NCI-H2196 treated with DMSO at 0.1 percent for 48 hours (cell line): Measurements from ENCODE around the gene EMP3.
"Not testable (repeated sequence)": the region's sequence is repeated elsewhere in the genome, so short reads cannot be mapped to it uniquely, and the experiment has no call there.

ENCODE experiments used
- DNase-seq: peaks from one replicate; lab custom pipeline; 2025; ENCODE audit not compliant: unreplicated experiment; lab: John Stamatoyannopoulos, UW

The EMP3 gene, protein sequence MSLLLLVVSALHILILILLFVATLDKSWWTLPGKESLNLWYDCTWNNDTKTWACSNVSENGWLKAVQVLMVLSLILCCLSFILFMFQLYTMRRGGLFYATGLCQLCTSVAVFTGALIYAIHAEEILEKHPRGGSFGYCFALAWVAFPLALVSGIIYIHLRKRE

DNA sequence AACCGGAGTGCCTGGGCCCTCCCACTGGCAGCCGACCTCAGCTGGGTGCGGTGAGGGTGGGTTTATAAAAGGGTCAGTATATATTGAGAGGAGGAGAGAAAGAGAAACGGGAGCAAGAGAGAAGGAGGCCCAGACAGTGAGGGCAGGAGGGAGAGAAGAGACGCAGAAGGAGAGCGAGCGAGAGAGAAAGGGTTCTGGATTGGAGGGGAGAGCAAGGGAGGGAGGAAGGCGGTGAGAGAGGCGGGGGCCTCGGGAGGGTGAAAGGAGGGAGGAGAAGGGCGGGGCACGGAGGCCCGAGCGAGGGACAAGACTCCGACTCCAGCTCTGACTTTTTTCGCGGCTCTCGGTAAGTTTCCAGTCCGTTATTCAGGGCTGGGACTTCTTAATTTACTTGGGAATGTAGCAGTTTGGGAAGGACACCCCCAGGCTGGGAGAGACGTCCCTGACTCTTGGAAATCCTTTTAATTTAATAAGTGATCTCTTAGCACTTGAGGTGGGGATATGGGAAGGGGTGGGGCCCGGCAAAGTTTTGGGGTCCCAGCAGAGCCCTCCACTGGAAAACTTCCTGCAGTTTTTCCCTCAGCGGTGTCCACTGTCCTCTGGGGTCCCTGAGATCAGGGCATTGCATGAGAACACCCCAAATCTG lies at the start of gene EMP3:
TSS of gene EMP3 (plus strand) at position 288 of the 646 bp plus-strand sequence. CDS start 1,293 bp downstream, outside the sequence.
- no peak for DNase-seq

- DNase-seq, result no peak
These were observed 45.6 kb upstream of the EMP3 start for GRCh38 chr19:48279747-48280146.

DNA sequence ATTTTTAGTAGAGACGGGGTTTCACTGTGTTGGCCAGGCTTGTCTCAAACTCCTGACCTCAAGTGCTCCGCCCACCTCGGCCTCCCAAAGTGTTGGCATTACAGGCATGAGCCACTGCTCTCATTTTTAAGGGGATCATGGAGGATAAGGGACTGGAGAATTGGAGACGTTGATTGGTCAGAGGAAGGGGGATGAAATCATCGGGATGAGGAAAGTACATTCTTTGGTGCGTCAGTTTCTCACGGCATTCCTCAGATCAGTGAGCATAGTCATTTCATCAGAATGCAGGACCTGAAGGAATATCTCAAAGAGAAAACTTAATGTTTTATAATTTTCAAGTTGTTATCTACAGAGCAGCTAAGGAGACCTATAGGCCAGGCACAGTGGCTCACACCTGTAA lies 41.4 kb upstream of the EMP3 start:
- no peak for DNase-seq

DNA sequence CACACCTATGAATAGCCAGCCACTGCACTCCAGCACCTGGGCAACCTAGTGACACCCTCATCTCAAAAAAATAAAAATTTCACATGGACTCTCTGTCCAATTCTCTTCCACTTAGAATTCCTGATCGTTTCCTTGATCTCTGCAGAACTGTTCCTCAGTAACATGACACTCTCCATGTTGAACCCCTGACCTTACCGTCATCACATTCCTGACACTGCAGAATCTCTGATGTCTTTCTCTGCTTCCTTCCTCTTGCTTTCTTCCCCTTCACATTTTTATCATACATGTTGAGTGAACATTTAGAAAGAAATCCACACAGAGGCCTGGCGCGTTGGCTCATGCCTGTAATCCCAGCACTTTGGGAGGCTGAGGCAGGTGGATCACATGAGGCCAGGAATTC lies 40.5 kb upstream of the EMP3 start:
- no peak for DNase-seq

DNA sequence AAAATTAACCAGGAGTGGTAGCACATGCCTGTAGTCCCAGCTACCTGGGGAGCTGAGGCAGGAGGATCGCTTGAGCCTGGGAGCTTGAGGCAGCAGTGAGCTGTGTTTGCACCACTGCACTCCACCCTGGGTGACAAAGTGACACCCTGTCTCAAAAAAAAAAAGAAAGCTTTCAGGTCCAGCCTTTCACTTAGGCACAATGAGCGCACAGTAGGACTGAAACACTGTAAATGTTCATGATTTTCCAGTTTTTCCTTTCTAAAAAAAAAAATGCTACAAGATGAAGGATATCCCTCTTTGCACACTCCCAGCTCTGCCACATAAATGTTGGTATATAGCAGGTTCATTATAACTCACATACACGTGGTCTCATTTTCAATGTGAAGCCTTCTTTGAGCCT lies 37.6 kb upstream of the EMP3 start:
- no peak for DNase-seq

DNA sequence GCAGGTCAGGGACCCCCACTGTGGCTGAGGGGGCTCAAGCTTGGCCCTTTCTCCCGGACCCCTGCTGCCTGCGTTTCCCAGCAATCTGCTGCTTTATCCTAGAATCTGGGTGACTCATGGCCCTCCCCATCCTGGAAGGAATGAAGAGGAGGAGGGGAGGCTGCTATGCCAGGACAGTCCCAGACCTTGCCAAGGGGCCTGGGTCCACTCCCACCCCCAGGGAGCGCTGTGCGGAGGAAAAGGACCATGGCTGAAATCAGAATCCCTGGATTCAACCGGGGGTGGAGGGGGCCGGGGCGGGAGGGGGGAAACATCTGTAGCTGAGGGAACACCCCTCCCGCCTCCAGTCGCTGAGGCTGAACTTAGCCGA lies 35.0 kb upstream of the EMP3 start:
- no peak for DNase-seq

DNA sequence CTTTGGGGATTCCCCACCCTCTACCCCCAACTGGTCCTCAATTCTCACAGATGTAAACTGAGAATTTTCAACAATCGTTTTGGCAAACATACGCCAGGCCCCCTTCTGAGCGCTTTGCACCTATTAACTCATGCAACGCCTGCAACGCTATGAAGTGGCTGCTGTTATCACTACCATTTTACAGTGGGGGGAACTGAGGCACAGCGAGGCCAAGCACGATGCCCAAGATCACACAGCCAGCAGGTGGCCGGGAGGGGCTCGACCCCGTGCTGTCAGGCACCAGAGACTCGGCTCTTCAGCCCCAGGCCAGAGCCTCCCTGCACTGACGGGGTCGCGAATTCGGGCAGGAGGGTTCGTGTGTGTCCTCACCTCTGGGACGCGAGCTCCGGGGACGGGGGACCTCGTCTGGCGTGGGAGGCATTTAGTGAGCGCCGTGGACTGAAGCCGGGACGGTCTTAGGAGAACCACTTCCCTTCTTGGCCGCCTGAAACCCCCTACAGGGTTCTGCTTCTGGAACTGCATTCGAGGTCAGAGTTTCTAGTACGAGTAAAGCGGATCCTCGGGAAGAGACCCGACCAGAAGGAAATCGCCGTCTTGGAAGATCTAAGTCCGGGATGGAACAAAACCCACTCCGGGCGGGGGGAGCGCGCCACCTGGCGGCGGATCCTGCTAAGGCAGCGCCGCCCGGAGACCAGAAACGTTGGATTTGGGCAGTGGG lies 34.4 kb upstream of the EMP3 start:
- peak; percentile 35 for DNase-seq

GRCh38 chr19:48291489-48291815 lies 33.9 kb upstream of the EMP3 start:
- not testable (repeated sequence) for DNase-seq

- no peak for DNase-seq
These were observed 32.6 kb upstream of the EMP3 start for GRCh38 chr19:48292798-48293197.

DNA sequence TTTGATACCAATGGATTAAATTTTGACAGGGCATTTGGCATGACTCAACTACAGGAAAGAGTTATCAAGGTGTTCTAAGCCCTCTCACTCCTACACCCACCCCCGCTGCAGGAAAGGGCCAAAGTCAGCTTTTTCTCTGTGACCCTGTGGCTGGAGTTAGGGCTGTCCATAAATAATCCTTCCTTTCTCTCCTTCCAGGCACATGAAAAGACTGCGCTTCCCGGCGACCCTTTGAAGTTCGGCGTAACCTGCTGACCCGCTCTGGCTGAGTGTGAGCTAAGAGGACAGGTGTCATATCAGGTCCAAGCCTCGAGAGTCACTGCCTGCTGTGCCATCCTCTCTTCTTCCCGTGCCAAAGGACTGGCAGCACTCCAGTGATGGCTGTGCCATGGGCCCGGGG lies 29.9 kb upstream of the EMP3 start:
- no peak for DNase-seq

GRCh38 chr19:48296963-48297734 lies 28.2 kb upstream of the EMP3 start:
- DNase-seq, result no peak

GRCh38 chr19:48297975-48298374 lies 27.4 kb upstream of the EMP3 start:
- DNase-seq, result no peak

DNA sequence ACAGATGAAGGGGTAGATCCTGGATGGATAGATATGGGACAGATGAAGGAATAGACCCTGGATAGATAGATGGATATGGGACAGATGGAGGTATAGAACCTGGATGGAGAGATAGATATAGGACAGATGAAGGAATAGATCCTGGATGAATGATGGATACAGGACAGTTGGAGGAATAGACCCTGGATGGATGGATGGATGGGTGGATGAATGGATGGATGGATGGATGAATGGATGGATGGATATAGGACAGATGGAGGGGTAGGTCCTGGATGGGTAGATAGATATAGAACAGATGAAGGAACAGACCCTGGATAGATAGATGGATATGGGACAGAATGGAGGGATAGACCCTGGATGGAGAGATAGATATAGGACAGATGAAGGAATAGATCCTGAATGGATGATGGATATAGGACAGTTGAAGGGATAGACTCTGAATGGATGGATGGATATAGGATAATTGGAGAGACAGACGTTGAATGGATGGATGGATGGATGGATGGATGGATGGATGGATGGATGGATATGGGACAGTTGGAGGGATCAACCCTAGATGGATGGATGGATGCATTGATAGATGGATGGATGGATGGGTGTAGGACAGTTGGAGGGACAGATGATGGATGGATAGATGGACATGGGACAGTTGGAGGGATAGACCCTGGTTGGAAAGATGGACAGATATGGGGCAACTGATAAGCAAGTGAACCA lies 23.3 kb upstream of the EMP3 start:
- no peak for DNase-seq

- DNase-seq, result no peak
These were observed 22.8 kb upstream of the EMP3 start for GRCh38 chr19:48302600-48302959.

- no peak for DNase-seq
These were observed 22.0 kb upstream of the EMP3 start for GRCh38 chr19:48303367-48303766.

DNA sequence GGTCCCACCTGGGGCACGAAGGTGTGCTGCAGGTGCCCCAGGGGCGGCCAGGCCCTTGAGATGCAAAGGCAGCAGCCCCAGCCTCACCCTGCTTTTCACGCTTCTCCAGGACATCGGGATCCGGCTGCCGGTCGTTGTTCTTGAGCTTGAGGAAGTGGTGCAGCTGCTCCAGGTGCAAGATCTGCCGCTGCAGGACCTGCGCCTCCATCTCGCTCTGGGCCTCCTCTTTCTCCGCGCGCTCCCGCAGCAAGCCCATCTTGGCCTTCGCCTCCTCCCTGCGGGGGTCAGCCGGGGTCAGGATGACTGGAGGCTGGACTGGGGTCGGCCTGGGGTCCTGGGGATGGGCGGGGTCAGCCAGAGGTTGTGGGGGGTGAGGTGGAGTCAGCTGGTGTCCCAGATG lies 21.5 kb upstream of the EMP3 start:
- DNase-seq, result no peak

DNA sequence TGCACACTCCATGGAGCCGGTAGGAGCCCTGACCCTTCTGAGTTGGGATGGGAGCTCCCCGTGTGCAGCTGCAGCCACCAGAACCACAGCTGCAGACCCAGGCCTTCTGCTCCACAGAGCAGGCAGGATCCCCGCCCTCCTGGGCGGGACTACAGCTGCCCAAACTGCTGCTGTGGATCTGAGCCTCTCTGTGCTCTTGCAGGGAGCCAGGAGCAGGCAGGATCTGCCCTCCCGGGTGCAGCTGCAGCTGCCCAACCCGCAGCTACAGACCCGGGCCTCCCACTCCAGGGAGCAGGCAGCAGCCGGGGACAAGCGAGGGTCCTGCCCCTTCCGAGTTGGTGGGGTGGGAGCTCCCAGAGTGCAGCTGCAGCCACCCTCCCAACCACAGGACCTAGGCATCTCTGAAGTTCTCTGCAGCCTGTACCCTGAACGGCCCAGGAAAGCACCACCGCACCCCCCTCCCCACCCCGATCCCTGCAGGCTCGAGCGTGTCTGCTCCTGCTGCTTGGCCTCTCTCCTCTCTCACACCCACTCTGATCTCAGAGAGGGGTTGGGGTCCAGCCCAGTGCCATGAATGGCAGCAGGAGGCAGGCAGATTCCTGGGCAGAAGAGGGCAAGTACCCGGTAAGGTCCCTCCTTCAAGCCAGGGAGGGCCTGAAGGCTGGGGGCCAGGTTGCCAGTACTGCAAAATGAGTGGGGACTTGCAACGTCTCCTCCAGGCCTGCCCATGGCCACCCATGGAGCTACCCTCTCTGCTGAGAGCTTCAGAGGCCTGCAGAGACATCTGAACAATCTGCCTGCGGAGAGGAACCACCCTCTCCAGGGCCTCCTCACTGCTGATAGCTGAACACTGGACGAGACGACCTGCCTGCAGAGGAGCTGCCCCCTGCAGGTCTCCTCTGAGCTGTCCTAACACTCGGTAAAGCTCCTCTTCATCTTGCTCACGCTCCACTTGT lies 16.4 kb upstream of the EMP3 start:
- no peak for DNase-seq

DNA sequence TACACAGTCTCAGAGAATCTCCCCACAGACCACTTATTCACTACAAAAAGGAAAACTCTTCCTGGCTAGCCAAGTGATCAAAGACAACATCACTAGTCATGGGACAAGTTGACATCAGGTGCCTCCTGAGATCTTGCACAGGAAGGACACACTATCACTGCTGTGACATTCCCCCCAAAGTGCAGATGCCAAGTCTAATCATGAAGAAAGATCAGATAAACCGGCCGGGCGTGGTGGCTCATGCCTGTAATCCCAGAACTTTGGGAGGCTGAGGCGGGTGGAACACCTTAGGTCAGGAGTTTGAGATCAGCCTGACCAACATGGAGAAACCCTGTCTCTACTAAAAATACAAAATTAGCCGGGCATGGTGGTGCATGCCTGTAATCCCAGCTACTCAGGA lies 15.6 kb upstream of the EMP3 start:
- DNase-seq, result not testable (repeated sequence)

DNA sequence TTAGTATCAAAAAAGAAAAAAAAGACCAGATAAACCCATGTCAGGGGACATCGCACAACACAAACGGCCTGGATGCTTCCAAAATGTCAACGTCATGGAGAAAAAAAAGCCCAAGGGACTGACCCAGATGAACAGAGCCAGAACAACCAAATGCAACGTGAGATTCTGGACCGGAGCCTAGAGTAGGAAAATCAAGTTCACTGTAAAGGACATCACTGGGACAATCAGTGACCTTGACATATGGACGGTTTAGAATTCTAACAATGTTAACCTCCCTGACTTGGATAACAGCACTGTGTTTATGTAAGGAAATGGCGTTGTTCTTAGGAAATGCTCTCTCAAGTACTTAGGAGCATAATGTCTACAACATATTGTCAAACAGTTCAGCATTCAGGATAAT lies 15.1 kb upstream of the EMP3 start:
- no peak for DNase-seq

GRCh38 chr19:48311384-48311783 lies 14.0 kb upstream of the EMP3 start:
- DNase-seq, result no peak
